Activated CD8-positive, alpha-beta memory T cell treated with anti-CD3 and anti-CD28 coated beads, Interleukin-2, amount 50 U/mL, for 4 hours (primary cell): Measurements from ENCODE around the gene ZDHHC20.

Experiments
- DNase-seq: peaks from one replicate; pipeline ENCODE4 v3.0.0-alpha.2; 2020

ZDHHC20 gene, protein sequence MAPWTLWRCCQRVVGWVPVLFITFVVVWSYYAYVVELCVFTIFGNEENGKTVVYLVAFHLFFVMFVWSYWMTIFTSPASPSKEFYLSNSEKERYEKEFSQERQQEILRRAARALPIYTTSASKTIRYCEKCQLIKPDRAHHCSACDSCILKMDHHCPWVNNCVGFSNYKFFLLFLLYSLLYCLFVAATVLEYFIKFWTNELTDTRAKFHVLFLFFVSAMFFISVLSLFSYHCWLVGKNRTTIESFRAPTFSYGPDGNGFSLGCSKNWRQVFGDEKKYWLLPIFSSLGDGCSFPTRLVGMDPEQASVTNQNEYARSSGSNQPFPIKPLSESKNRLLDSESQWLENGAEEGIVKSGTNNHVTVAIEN

DNA sequence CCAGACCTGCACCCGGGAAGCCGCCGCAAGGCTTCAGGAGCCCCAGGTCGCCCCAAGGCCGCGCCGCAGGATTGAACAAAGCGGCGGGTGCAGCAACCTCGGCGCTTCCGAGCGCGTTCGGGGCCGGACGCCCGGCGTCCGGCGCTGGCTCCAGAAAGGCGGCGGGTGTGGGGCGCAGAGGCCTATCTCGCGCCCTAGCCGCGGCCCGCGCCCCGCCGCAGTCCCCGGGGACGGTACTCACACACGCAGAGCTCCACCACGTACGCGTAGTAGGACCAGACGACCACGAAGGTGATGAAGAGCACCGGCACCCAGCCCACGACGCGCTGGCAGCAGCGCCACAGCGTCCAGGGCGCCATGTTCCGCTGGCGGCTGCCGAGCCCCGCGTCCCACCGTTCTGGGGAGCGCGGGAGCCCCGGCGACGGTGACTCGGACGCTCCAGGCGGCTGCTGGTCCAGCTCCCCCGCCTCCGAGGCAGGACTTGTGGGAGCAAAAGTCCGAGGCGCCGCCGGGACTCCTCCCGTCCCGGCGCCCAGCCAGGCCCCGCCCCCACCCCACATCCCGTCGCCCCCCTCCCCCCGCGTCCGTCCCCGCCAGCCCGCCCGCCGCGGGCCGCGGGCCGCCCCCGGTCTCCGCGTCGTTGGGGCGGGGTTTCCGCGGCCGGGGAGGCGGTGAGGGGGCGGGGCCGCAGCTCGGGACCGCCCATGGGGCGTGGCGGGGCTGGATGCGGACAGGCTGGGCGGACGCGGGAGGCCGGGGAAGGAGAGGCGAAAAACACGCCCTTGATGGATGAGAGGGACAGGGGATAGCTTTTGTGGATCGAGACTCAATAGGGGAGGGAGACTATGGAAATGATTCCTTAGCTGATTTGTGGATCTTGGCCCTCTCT lies at the start of gene ZDHHC20:
ZDHHC20 (minus strand) TSS at position 491 of the 889 bp plus-strand sequence; CDS start at position 359, 132 bp downstream.
- peak; percentile 90 for DNase-seq

DNA sequence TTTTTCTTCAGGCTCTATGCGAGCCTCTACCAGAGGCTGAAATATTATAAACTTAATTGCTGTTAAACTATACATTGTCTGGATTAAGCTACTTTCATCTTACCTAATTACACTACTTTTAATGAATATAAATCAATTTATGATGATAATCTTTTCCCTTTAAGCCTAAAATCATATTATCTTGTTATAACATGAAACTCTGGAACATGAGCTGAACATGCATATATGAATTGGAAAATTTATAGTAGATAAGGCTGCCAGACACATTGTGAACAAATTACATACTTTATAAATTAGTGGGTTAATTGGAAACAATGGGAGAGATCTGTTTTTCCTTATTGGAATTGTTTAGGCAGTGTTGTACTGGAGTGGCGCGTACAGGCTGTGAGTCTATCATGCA lies 45.3 kb upstream of the ZDHHC20 start:
- DNase-seq, result no peak

DNA sequence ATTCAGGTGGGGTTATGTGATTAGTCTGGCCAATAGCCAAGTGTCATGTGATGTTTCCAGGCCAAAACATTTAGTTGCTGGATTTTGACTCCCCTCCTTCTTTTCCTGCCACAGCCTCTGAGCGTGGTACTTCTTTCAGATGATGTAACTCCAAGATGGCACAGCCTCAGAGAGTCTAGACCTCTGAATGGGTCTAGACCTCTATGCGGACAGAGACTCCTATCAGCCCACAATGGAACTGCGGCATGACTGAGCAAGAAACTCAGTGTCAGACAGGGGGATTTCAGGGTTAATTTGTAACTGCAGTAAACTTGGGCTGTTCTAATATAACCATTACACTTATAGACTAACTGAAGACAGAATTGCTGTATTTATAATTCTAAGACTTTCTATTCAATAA lies 42.6 kb upstream of the ZDHHC20 start:
- DNase-seq, result no peak

- no peak for DNase-seq
Observed at GRCh38 chr13:21486322-21486721, 27.2 kb upstream of the ZDHHC20 start.

DNA sequence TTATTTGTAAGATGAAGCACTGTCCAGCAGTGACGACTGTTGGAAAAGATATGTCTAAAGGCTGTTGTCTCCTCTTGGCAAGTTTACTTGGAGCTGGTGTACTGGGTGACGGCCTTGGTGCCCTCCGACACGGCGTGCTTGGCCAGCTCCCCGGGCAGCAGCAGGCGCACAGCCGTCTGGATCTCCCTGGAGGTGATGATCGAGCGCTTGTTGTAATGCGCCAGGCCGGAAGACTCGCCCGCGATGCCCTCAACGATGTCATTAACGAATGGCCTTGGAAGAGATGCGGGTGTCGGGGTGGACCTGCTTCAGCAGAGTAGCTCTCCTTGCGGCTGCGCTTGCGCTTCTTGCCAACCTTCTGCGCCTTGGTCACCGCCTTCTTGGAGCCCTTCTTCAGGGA lies 24.6 kb upstream of the ZDHHC20 start:
- no peak for DNase-seq

DNA sequence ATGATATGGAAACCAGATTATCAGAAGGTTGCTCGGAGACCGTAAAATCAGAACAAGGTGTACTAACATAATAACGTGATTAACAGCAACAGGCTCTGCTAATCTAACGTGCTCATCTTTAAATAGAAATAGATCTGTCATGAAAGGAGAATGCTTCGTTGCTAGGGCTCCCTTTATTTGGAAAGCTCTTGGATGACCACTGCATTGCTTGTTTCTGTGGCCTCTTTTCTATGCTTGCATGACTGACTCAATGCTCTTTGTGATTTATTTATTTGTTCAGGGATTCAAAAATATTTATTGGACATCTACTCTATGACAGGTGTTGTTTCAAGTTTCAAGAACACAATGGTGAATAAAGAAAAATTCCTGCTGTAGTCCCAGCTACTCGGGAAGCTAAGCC lies 22.3 kb upstream of the ZDHHC20 start:
- no peak for DNase-seq

DNA sequence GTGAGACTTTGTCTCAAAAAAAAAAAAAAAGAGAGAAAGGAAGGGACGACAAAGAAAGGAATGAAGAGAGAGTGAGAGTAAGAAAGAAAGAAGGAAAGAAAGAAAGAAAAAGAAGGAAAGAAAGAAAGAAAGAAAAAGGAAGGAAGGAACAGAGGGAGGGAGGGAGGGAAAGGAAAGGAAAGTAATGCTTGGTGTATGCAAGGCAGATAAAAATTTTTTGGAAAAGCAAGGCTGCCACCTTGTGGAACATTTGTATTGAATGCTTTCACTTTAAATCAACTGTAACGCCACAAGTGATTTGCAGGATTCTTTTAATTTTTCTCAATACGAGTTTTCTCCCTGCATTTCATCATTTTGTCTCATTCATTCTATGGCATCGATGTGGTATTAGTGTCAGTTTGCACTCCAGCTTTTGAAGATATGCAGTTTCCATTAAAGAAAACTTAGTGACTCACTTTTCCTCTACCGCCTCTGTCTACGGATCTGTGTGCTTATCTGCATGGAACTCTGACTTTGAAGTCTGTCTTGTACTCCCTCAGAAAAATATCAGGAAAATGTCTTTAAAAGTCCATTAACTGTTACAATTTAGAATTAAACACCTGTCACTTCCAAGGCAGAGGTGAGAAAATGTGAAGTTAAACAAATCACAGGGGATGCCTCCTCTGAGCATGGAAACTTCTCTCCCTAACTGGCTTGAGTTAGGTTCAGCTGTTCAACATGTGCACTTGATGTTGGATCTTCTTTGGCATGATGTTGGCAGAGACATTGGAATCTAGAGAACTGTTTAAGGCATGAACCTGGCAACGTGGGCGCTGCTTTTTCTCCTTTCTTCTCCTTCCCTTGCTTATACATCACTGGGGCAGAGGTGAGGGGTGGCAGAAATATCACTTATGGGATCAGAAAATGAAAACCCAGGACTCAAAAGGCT lies 20.0 kb upstream of the ZDHHC20 start:
- peak; percentile 35 for DNase-seq

DNA sequence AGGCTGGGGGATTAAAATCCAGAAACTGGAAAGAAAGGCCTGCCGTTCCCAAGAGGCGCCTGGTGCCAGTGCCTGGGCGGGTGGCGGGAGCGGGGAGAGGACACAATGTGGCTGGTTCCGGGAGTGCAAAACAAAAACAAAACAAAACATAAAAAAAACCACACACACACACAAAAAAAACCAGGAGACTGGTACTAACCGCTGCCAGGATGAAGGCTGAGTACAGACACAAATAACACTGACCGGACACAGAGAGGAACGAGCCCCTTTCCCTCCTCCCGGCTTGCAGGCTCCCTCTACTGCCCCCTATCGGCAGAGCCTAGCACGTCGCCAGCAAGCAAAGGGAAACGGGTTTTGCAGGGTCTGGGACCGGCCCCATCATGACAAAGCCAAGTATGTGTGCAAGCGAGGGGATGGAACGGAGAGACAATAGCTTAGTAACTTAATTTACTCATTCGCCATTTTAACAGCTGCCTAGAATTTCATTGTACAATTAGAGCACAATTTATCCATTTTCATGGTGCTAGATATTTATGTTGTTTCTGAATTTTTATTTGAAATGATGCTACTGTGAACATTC lies 17.9 kb upstream of the ZDHHC20 start:
- peak; percentile 76 for DNase-seq

GRCh38 chr13:21475115-21475514 lies 16.0 kb upstream of the ZDHHC20 start:
- DNase-seq, result no peak

- no peak for DNase-seq
Observed at GRCh38 chr13:21470785-21471184, 11.7 kb upstream of the ZDHHC20 start.

DNA sequence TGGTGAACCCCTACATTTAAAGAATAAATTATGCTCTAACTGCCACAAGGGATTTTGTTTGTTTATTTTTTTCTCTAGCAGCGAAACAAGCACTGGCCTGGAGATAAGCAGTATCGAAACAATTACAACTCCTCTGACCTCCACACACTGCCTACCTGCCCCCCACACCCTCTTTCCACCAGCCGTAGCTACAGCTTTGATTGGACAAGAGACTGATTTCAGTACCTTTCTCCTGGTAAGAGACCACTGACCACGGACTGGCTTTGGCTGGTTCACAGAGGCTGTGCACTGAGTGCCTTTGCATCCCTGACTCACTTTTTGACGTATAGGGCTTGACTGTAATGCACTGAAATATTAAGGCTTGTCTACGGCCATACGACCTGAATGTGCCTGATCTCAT lies 7.4 kb upstream of the ZDHHC20 start:
- DNase-seq, result no peak

DNA sequence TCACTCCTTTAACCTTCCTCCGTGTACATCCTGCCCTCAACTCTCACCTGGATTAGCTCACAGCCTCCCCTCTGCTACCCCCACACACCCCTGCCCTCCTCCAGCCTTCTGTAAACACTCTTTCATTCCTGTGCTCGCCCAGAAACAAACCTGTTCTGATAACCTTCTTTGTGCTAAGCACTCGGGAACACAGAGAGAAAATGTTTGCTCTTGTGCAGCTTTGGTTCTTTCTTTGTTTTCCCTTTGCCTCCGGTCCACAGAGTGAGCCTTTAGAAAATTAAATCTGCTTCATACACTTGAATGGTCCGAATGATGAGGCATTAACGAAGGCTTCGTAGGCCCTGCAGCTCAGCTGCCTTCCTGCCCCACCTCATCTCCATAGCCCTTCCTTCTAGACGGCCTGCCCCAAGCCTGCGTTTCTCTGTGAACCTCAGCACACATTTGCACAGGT lies 6.6 kb upstream of the ZDHHC20 start:
- no peak for DNase-seq

DNA sequence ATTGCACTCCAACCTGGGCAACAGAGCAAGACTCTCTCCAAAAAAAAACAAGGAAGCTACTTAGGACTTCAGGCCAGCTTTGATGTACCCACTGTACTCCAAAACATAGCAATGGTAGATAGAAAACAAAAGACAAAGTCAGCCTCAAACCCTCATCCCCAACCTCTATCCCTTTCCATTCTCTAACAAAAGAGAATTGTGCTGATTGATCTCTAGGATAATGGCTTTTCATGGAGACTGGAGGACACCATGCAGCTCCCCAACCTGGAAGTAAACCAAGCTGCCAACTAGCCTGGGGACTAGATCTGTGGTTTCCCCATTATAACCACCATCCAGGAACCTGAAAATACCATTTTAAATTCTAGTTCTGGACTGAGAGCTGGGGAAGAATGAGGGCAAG lies 4.3 kb upstream of the ZDHHC20 start:
- DNase-seq, result no peak

- DNase-seq, result no peak
Observed at GRCh38 chr13:21461131-21461530, 2.0 kb upstream of the ZDHHC20 start.

DNA sequence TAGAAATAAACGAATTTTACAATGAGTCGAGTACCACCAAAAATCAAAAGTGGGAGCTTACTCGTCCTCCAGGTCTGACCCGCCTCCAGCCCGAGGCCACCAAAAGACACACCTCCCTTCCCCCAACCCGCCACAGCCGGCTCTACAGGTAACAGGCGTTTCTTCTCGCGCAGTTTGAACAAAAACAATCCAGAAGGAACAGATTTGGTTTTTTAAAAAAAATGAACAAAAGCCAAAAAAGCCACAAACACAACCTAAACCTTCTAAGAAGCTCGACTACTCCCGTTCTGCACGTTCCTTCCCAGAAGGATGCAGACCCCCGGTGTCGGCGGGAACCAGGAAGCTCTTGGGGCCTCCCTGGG lies 671 bp downstream of the ZDHHC20 start:
- DNase-seq, result peak; percentile 61

- DNase-seq, result no peak
Observed at GRCh38 chr13:21453387-21454081, 5.6 kb downstream of the ZDHHC20 start.

GRCh38 chr13:21450936-21451335 lies 8.2 kb downstream of the ZDHHC20 start:
- DNase-seq, result no peak

DNA sequence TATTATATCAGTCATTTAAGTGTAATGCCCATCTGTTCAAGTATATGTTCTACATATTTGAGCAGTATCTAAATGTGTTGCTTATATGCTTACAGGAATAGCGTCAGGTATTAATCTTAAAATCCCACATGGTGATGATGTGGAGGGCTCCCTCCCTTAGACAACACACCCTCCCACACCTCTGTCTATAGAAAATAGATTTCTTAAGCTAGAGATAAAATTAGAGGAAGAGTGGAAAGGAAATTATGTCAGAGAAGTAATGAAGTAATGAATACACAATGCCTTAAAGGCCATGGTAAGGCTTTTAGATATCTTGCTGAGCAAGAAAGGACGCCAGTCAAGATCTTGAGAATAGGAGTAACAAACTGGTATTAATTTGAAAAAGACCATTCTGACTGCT lies 12.4 kb downstream of the ZDHHC20 start:
- no peak for DNase-seq

- DNase-seq, result no peak
Observed at GRCh38 chr13:21445759-21446158, 13.3 kb downstream of the ZDHHC20 start.

- no peak for DNase-seq
Observed at GRCh38 chr13:21443171-21443570, 15.9 kb downstream of the ZDHHC20 start.

GRCh38 chr13:21436582-21436981 lies 22.5 kb downstream of the ZDHHC20 start:
- no peak for DNase-seq

DNA sequence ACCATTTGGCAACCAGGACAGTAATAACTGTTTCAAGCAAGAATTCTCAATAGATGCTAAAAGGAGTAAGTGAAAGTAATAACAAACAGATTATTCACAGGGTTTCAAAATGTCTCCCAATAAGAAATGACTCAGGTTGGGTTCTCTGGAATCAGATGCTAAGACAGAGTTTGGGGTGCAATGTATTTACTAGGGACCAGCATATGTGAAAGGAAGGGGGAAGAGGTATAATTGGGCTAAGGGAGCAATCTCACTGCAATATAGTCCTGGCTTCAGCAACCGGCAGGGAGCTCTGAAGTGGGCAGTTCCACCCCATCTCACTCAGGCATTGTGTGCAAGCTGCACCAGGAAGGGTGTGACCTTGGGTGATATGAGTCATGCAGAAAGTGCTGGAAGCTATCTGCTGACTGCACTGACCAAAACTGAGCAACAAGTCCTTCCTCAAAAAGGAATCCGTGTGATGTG lies 23.4 kb downstream of the ZDHHC20 start:
- DNase-seq, result peak; percentile 28
